NCI-H1092 treated with DMSO at 0.1 percent for 48 hours (cell line): ENCODE results near the gene DACT1.

ENCODE experiments used
- DNase-seq: peaks from one replicate; lab custom pipeline; 2025; lab: John Stamatoyannopoulos, UW

The DACT1 gene

DNA sequence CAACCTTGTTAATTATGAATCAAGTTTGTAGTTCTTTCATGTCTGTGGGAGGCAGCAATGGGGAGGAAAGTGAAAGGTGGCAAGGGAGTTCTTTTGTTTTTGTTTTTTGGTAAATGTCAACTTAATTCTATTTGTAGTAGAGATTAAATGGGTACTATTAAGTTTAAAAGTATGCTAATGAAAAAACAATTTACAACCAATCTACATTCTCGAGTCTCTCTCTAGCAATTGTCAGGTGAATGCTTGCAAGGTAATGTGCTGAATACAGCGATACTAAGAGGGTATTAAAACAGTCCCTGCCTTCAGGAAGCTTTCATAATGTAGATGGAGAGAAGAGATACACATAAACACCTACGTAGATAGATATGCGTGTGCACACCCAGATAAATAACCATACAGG, 1.6 kb upstream of the DACT1 start:
- no peak for DNase-seq

- DNase-seq: no peak
These were observed 747 bp upstream of the DACT1 start for GRCh38 chr14:58637040-58637390.

DNA sequence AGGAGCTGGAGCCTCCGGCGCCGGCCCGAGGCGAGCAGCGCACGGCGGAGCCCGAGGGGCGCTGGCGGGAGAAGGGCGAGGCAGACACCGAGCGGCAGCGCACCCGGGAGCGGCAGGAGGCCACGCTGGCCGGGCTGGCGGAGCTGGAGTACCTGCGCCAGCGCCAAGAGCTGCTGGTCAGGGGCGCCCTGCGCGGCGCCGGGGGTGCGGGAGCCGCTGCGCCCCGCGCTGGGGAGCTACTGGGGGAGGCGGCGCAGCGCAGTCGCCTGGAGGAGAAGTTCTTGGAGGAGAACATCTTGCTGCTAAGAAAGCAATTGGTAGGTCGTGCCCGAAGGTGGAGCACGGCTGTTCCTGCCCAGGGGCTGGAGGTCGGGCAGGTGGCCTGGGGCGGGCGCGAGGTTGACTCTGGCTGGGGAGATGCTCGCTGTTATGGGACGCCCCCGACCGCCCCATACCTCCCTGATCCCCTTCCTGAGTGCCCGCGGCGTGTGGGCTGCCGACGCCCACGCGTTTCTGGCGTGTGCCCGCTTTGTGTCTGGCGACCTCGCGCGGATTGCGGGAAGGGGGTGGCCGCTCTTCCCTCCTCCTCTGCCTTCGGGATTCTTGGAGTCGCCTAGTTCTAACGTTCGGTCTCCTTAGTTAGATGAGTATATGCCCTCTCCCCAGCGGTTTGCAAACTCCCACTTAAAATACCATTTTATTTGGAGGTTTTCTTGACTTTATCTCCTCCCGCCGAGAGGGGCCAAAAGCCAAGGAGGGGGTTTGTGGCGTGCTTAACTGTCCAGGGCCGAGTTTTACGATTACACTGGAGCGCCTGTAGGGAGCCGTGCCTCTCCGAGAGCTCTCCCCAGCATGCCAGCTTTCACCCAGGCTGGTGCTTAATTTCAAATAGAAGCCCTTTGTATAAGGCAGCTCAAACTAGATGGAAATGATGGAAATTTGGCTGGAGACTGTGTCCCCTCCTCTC, 752 bp downstream of the DACT1 start:
- peak; percentile 24 for DNase-seq

- no peak for DNase-seq
These were observed 1.4 kb downstream of the DACT1 start for GRCh38 chr14:58639198-58639565.

DNA sequence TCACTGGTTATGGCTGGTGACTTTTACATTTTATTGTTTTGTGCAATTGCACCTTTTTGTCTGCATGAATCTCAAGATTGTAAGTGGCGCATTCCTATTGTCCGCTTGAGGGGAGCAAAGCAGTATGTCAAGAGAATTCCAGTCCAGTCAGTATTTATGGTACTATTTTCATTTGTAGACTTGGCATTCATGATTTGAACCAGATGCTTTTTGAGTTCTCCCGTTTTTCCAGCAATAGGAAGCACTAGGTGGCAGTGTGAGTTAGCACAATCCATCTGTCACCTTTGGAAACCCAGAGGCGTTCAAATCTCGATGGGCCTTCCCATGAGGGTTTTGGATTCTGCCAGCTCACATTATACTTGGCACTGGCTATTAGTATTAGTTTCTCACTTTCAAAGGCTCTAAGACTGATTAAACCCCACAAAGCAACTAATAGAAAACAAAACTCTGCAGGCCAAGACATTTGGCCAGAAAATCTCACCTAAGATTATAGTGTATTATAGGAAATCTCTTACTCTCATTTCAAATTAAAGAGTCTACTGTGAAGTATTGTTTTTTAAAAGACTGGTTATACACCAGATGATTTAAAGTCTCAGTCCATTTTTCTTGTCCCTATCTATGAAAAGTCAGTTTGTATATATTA, 2.2 kb downstream of the DACT1 start:
- peak; percentile 82 for DNase-seq

GRCh38 chr14:58640959-58641358, 3.2 kb downstream of the DACT1 start:
- no peak for DNase-seq

DNA sequence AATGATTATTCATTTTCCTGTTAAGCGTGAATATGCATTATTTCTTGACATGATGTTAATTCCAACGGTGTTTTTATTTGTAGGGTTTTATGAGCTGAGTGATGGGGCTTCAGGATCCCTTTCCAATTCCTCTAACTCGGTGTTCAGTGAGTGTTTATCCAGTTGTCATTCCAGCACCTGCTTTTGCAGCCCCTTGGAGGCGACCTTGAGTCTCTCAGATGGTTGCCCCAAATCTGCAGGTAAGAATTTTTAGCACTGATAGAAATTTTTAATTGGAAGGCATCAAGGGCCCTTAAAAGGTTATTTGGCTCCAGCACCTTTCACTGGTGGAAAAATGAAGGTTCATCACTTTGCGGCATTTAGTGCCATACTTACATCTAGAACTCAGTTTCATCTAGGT, 3.7 kb downstream of the DACT1 start:
- DNase-seq: no peak

GRCh38 chr14:58643366-58643765, 5.6 kb downstream of the DACT1 start:
- DNase-seq: no peak

- no peak for DNase-seq
These were observed 7.9 kb downstream of the DACT1 start for GRCh38 chr14:58645641-58646040.

- no peak for DNase-seq
These were observed 8.7 kb downstream of the DACT1 start for GRCh38 chr14:58646479-58646878.

- no peak for DNase-seq
These were observed 10.0 kb downstream of the DACT1 start for GRCh38 chr14:58647777-58648176.

DNA sequence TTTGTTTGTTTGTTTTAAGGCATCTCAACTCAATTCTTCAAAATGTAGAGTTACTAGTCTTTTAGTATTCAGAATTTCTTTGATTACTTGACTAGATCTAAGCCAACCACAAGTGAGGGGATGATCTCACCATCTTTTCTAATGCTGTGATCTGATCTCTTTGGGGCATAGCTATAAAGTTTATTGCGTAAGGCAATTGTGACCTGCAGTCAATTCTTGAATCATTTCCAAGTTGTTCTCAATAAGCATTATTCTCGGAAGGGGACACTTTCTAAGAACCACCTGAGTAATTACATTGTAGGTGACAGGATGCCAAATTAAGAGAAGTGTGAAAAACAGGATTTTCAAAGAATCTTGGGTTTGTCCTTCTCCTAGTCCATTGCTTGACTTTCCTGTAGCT, 13.1 kb downstream of the DACT1 start:
- no peak for DNase-seq

- no peak for DNase-seq
These were observed 19.1 kb downstream of the DACT1 start for GRCh38 chr14:58656671-58657411.

DNA sequence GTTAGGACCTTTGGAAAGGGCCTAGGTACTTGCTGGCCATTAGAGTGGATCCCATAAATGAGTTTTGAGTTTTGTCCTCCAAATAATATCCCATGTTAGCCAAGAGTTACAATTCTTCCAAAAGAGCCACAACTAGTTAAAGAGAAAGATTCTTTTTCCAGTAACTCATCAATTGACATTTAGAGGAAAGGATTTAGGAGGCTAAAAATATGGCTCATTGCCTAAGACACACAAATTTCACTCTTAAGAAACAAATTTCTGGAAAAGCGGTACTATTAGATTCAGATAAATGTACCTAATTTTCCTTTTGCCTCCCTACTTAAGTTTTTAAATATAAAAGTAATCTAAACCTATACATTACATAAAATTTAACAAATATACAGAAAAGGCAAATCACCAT, 21.3 kb downstream of the DACT1 start:
- DNase-seq: no peak

DNA sequence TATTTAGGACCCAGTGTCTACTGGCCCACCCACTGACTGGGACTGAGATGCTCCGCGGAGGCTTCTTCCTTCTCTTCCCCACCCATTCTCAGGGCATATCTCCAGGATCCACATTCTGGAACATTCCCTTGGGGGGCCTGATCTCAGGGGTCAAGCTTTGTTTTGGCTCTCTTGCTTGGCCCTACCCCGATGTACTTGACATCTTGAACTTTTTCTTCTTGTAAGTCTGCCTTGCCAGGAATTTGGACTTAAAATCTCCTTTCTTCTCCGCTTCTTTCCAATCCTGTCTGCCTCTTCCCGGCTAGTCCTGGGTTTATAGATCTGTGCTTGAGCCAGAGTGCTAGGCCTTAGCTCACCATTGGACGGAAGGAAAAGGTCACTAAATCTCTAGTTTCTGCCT, 22.1 kb downstream of the DACT1 start:
- no peak for DNase-seq

- no peak for DNase-seq
These were observed 22.6 kb downstream of the DACT1 start for GRCh38 chr14:58660407-58660806.

- no peak for DNase-seq
These were observed 24.3 kb downstream of the DACT1 start for GRCh38 chr14:58662018-58662417.

DNA sequence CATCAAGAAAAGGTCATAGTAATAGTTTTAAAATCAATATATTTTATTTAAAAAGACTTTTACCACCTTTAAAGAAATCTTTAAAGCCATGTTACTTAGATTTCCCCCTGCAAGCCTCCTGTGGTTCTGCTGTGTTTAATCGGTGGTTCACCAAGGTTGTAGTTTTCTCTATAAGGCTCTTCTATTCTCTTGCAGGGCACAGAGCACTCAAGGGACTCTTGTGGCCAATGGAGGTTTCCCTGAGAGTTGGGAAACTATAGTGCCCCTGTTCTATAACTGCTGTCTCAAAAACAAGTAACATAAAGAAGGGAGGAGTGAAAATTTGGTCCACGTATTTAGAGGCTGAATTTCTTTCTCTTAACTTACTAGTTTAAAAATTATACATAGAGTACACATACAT, 25.0 kb downstream of the DACT1 start:
- no peak for DNase-seq

DNA sequence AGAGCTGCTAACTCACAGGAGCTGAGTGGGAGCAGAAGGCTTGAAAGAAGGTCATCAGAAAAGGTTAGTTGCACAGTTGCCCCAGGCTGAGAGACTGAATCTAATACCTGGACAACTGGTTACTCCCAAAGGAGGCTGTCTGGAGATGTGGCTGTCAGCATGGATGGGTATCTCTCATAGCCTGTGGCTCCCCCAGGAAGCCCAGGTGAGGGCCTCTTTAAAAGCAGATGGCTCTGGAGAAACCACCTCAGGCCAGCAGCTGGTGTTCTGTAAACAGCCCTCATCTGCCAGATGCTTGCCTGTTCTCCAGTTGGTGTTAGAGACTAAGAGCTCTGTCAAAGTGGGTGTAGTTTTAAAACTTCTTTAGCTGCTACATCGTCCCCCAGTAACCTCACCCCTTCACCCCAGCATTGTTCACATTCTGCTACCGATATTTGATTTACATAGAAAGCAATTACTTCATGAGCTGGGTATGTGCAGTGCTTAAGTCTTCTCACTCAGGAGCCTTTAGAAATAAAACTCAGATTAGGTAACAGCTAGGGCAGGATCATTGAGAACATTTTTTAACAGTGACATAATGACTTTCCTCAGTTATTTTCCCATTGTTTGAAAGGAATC, 25.8 kb downstream of the DACT1 start:
- DNase-seq: peak; percentile 60

GRCh38 chr14:58665773-58666500, 28.2 kb downstream of the DACT1 start:
- DNase-seq: no peak

DNA sequence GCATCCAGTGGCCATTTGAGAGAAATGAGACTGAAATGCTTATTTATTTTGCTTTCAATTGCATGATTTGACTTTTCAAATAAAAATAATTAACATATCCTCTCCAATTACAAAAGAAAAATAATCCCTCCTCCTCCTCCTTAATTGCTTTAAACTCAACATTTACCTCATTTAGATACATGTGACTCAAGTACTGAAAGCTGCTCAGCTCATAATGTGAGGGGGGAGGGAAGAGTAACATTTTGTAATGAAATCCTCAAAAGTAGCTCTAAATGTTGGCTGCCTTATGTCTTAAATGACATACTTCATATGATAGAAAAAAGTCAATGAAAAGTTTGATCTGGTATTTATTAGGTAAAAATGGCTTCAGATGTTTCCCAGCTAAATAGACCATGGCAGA, 29.0 kb downstream of the DACT1 start:
- DNase-seq: no peak

DNA sequence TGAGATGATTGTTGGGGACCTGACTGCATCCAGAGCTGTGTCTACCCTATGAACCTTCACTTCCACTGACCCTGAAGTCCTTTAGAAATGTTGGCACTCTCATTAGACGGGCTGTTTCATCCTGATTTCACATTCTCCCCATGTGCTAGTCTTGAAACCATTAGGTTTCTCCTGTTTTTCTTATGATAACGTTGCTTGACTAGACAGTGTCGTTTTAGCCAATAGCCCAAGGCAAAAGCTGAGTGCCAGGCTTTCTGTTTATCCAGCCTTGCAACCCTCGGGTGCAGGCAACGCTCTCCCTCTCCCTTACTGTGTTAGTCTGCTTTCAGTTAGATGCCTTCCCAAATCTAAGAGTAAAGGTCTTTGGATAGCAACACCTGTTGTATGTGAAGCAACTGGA, 30.1 kb downstream of the DACT1 start:
- no peak for DNase-seq
